HepG2 (cell line): Measurements from ENCODE around the gene FNDC4. TPM values are rescaled to one million over a fixed set of nuclear protein-coding genes. Genes with fewer than 3 reads are reported as not detected.

Source experiments
- DPF2 ChIP-seq: sonication (generic); formaldehyde crosslinking; IDR thresholded peaks from 2 replicates; pipeline ENCODE4 v1.4.0; 2020; ENCODE audit warnings: mild to moderate bottlenecking, low read depth, missing genetic modification reagents, borderline replicate concordance
- GLI4 ChIP-seq: sonication (generic); formaldehyde crosslinking; IDR thresholded peaks from 2 replicates; pipeline ENCODE4 v1.5.1; 2020; ENCODE audit warnings: missing genetic modification reagents, mild to moderate bottlenecking, moderate library complexity, borderline replicate concordance
- KAT7 ChIP-seq: IDR thresholded peaks from 2 replicates; pipeline ENCODE4 v1.6.1; 2018; ENCODE audit warnings: borderline replicate concordance, missing compliant biosample characterization
- MXI1 ChIP-seq: IDR thresholded peaks from 3 replicates; pipeline ENCODE4 v1.6.1; 2012; ENCODE audit warnings: low read depth, low read length, inconsistent platforms, borderline replicate concordance
- NFE2L1 ChIP-seq: sonication (generic); formaldehyde crosslinking; IDR thresholded peaks from 2 replicates; pipeline ENCODE4 v1.4.0; 2020; ENCODE audit warnings: missing genetic modification reagents, mild to moderate bottlenecking, borderline replicate concordance
- PTBP1 ChIP-seq: fragments of 200-400 bp; formaldehyde crosslinking; IDR thresholded peaks from 2 replicates; pipeline ENCODE4 v1.6.1; 2018; ENCODE audit warnings: low read length, low read depth; ENCODE audit not compliant: poor library complexity, severe bottlenecking
- SMAD3 ChIP-seq: sonication (generic); formaldehyde crosslinking; IDR thresholded peaks from 2 replicates; pipeline ENCODE4 v1.4.0; 2020; ENCODE audit warnings: missing genetic modification reagents
- TOE1 ChIP-seq: sonication (generic); formaldehyde crosslinking; IDR thresholded peaks from 2 replicates; pipeline ENCODE4 v1.4.0; 2020; ENCODE audit warnings: mild to moderate bottlenecking, missing genetic modification reagents
- ZNF101 ChIP-seq: sonication (generic); formaldehyde crosslinking; IDR thresholded peaks from 2 replicates; pipeline ENCODE4 v1.4.0; 2020; ENCODE audit warnings: mild to moderate bottlenecking, low read depth, missing genetic modification reagents, borderline replicate concordance
- ZNF639 ChIP-seq: conservative IDR thresholded peaks from 2 replicates; pipeline ENCODE4 v1.6.1; 2018; ENCODE audit warnings: missing genetic modification reagents
- ZNF687 ChIP-seq: sonication (generic); formaldehyde crosslinking; IDR thresholded peaks from 2 replicates; pipeline ENCODE4 v1.5.1; 2020; ENCODE audit warnings: mild to moderate bottlenecking, missing genetic modification reagents, moderate library complexity
- ZNF691 ChIP-seq: sonication (generic); formaldehyde crosslinking; IDR thresholded peaks from 2 replicates; pipeline ENCODE4 v1.4.0; 2020; ENCODE audit warnings: missing genetic modification reagents, low read depth, mild to moderate bottlenecking, borderline replicate concordance
- ZNF737 ChIP-seq: sonication (generic); formaldehyde crosslinking; IDR thresholded peaks from 2 replicates; pipeline ENCODE4 v1.5.0; 2020; ENCODE audit warnings: missing genetic modification reagents, mild to moderate bottlenecking, borderline replicate concordance
- ZNF761 ChIP-seq: sonication (generic); formaldehyde crosslinking; conservative IDR thresholded peaks from 2 replicates; pipeline ENCODE4 v1.4.0; 2020; ENCODE audit warnings: mild to moderate bottlenecking, missing genetic modification reagents
- ZNF770 ChIP-seq: sonication (generic); formaldehyde crosslinking; IDR thresholded peaks from 2 replicates; pipeline ENCODE4 v1.5.0; 2020; ENCODE audit warnings: mild to moderate bottlenecking, missing genetic modification reagents
- polyA plus RNA-seq, 8 experiments: library from polyadenylated mRNA; depleted of rRNA in 3 of 8; stranded (reverse) in 7 of 8; unstranded in 1 of 8; fragments of >200 nt; fragmentation: Illumina TruSeq in 4 of 8; extraction: Trizol in 4 of 8; gene quantifications; 2 replicates each; pipeline versions ENCODE4 v1.2.1 to v1.2.3, GENCODE V29; 2011 to 2016; ENCODE audit warnings: low read depth in 4 of 8, missing spikeins in 1 of 8, mixed read lengths in 1 of 8; ENCODE audit not compliant: insufficient read depth in 1 of 8
- total RNA-seq, 5 experiments: library from RNA; depleted of rRNA; stranded (reverse); fragments of >200 nt; fragmentation: Illumina TruSeq; extraction: Trizol; gene quantifications; 2 replicates each; pipeline ENCODE4 v1.2.3, GENCODE V29; 2016; ENCODE audit warnings: low read depth in 1 of 5
- TF ChIP-seq, protein P1 (sequence below): sonication (generic); formaldehyde crosslinking; IDR thresholded peaks from 2 replicates; pipeline ENCODE4 v1.5.0; 2020; ENCODE audit warnings: missing genetic modification reagents
- TF ChIP-seq, protein P2 (sequence below): IDR thresholded peaks from 2 replicates; pipeline ENCODE4 v1.6.1; 2012; ENCODE audit warnings: low read depth, low read length, improper control_type of control experiment

Gene FNDC4
- total and polyA plus RNA-seq, 2 of the 13 experiments (the other 11 are each of a cell fraction or from before 2014, with no cell fraction given): 9.0 to 17.4 TPM

- TF ChIP-seq ZNF687 (CRISPR knock-in tag) (peak; percentile 68), ZNF691 (CRISPR knock-in tag) (peak; percentile 73; the same call in 1 of the 2 replicates), SMAD3 (CRISPR knock-in tag) (0 out of 2 replicates have a peak, but pooled peaks have one; percentile 37), ZNF770 (CRISPR knock-in tag) (no peak), NFE2L1 (CRISPR knock-in tag) (no peak), ZNF761 (CRISPR knock-in tag) (no peak), TOE1 (no peak), ZNF737 (CRISPR knock-in tag) (no peak), ZNF101 (CRISPR knock-in tag) (no peak), GLI4 (CRISPR knock-in tag) (no peak), MXI1 (no peak), ZNF639 (CRISPR knock-in tag) (0 out of 2 replicates have a peak, but pooled peaks have one; percentile 11), PTBP1 (no peak), DPF2 (CRISPR knock-in tag) (0 out of 2 replicates have a peak, but pooled peaks have one; percentile 37), KAT7 (peak; percentile 44; the same call in 1 of the 2 replicates)
- TF ChIP-seq, protein P1, sequence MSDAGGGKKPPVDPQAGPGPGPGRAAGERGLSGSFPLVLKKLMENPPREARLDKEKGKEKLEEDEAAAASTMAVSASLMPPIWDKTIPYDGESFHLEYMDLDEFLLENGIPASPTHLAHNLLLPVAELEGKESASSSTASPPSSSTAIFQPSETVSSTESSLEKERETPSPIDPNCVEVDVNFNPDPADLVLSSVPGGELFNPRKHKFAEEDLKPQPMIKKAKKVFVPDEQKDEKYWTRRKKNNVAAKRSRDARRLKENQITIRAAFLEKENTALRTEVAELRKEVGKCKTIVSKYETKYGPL (CRISPR knock-in tag): no peak
- TF ChIP-seq, protein P2, sequence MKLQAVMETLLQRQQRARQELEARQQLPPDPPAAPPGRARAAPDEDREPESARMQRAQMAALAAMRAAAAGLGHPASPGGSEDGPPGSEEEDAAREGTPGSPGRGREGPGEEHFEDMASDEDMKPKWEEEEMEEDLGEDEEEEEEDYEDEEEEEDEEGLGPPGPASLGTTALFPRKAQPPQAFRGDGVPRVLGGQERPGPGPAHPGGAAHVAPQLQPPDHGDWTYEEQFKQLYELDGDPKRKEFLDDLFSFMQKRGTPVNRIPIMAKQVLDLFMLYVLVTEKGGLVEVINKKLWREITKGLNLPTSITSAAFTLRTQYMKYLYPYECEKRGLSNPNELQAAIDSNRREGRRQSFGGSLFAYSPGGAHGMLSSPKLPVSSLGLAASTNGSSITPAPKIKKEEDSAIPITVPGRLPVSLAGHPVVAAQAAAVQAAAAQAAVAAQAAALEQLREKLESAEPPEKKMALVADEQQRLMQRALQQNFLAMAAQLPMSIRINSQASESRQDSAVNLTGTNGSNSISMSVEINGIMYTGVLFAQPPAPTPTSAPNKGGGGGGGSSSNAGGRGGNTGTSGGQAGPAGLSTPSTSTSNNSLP: no peak
These were observed 586 bp downstream of the FNDC4 start (continued) for GRCh38 chr2:27494284-27494943.
